ENCODE results near the gene OLR1.

GRCh38 chr12:10131111-10131690 is 40.7 kb downstream of the OLR1 start:
- TF ChIP-seq CTCF (conservative IDR thresholded peaks at IDR 0.05 in 1 of 2, IDR thresholded peaks at IDR 0.05 in 1 of 2; ENCODE audit: extremely low read depth in 1 of 2, insufficient read depth in 1 of 2, low read depth in 1 of 2, low read length in 2 of 2) = no peak
- no peak for TF ChIP-seq EZH2 (IDR thresholded peaks at IDR 0.05; ENCODE audit: borderline replicate concordance, low read length)

Data from mammary epithelial cell (primary cell).